Measurements from ENCODE around the gene CD300LF. TPM values are rescaled to one million over a fixed set of nuclear protein-coding genes. Genes with fewer than 3 reads are reported as not detected.

The CD300LF gene
- total RNA-seq, 3 donors from 2014 or later (not counting 1 experiment from before 2014, with no cell fraction given): 1.9 to 10.6 (median 8.7) TPM

GRCh38 chr17:74749279-74750038 lies 36.7 kb upstream of the CD300LF start:
- TF ChIP-seq, protein P1, sequence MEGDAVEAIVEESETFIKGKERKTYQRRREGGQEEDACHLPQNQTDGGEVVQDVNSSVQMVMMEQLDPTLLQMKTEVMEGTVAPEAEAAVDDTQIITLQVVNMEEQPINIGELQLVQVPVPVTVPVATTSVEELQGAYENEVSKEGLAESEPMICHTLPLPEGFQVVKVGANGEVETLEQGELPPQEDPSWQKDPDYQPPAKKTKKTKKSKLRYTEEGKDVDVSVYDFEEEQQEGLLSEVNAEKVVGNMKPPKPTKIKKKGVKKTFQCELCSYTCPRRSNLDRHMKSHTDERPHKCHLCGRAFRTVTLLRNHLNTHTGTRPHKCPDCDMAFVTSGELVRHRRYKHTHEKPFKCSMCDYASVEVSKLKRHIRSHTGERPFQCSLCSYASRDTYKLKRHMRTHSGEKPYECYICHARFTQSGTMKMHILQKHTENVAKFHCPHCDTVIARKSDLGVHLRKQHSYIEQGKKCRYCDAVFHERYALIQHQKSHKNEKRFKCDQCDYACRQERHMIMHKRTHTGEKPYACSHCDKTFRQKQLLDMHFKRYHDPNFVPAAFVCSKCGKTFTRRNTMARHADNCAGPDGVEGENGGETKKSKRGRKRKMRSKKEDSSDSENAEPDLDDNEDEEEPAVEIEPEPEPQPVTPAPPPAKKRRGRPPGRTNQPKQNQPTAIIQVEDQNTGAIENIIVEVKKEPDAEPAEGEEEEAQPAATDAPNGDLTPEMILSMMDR (IDR thresholded peaks at IDR 0.05): no peak
- H3K27me3 Mint-ChIP-seq (ENCODE audit: low read depth in 2 of 2): no peaks in the 10 kb centered on the region
- Histone ChIP-seq H3K4me1 (ENCODE audit: control insufficient read depth, insufficient read depth, low read length) (peaks cover 79% of the 10 kb centered on the region), H3K27me3 (ENCODE audit: control insufficient read depth, insufficient read depth, low read length) (no peaks in the 10 kb centered on the region), H3K36me3 (ENCODE audit: control insufficient read depth, insufficient read depth, low read length) (peaks cover 14% of the 10 kb centered on the region), H3K27ac (ENCODE audit: low read length) (peak overlapping the region; percentile 30), H3K4me3 (ENCODE audit: low read length) (peak overlapping the region; percentile 64), H3K9me3 (ENCODE audit: control insufficient read depth, insufficient read depth, low read length) (no peaks in the 10 kb centered on the region)
- peak overlapping the region; percentile 92 to 93 for H3K27ac Mint-ChIP-seq
- DNase-seq (peak in 1 of 2 donors; percentile 59), ATAC-seq (no peak)
- intact Hi-C loops (cut with micrococcal nuclease): loop anchor here (2.0 kb wide), 1 partner anchor 15 kb away; no protein-coding TSS in a partner anchor
- no peaks in the 10 kb centered on the region for H3K9me3 Mint-ChIP-seq
- peaks cover 48 to 70% of the 10 kb centered on the region in 2 donors for H3K4me1 Mint-ChIP-seq
- under 1% methylated on average over 46 of the region's 46 CpGs for WGBS (ENCODE audit: insufficient coverage)
- no peaks in the 10 kb centered on the region for H3K36me3 Mint-ChIP-seq
- peak overlapping the region; percentile 99 for H3K4me3 Mint-ChIP-seq

GRCh38 chr17:74748529-74749278 lies 36.0 kb upstream of the CD300LF start, which contains the start of gene NHERF1:
NHERF1 (plus strand) TSS chr17:74748628; CDS start chr17:74748847, 219 bp downstream.
- Histone ChIP-seq H3K27ac (ENCODE audit: low read length) (peak within 1 kb of the TSS; percentile 42), H3K27me3 (ENCODE audit: control insufficient read depth, insufficient read depth, low read length) (no peaks in the 10 kb centered on the region), H3K36me3 (ENCODE audit: control insufficient read depth, insufficient read depth, low read length) (peaks cover 20% of the 10 kb centered on the region), H3K9me3 (ENCODE audit: control insufficient read depth, insufficient read depth, low read length) (no peaks in the 10 kb centered on the region), H3K4me1 (ENCODE audit: control insufficient read depth, insufficient read depth, low read length) (peaks cover 79% of the 10 kb centered on the region), H3K4me3 (ENCODE audit: low read length) (peak within 1 kb of the TSS; percentile 64)
- no peaks in the 10 kb centered on the region for H3K27me3 Mint-ChIP-seq (ENCODE audit: low read depth in 2 of 2)
- peaks cover 48 to 70% of the 10 kb centered on the region in 2 donors for H3K4me1 Mint-ChIP-seq
- H3K27ac Mint-ChIP-seq: peak within 1 kb of the TSS; percentile 92 to 93
- intact Hi-C loops (cut with micrococcal nuclease): no loop called here
- DNase-seq: peak; percentile 96
- H3K36me3 Mint-ChIP-seq: no peaks in the 10 kb centered on the region
- H3K9me3 Mint-ChIP-seq: no peaks in the 10 kb centered on the region
- ATAC-seq: peak; percentile 84 to 97 (median 88)
- peak within 1 kb of the TSS; percentile 99 for H3K4me3 Mint-ChIP-seq
- TF ChIP-seq, protein P1 (IDR thresholded peaks at IDR 0.05): no peak
- WGBS (ENCODE audit: insufficient coverage): under 1% methylated on average over 90 of the region's 90 CpGs

DNA sequence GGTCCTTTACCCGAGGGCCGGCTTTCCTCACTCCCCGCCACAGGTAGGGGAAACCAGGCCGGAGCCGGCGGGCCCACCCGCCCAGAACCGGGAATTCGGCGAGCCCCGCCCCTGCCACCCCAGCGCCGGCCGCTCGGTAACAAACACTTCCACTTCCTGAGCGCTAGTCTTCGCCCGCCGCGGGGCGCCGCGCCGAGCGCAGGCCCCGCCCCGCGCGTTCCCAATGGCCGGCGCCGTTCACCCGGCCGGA lies 35.5 kb upstream of the CD300LF start:
- H3K4me1 ChIP-seq (ENCODE audit: control insufficient read depth, insufficient read depth, low read length): peaks cover 79% of the 10 kb centered on the region
- Mint-ChIP-seq H3K27me3 (ENCODE audit: low read depth in 2 of 2) (no peaks in the 10 kb centered on the region), H3K9me3 (no peaks in the 10 kb centered on the region), H3K36me3 (no peaks in the 10 kb centered on the region), H3K4me1 (peaks cover 51 to 70% of the 10 kb centered on the region in 2 donors), H3K4me3 (peak overlapping the region; percentile 99), H3K27ac (peak overlapping the region in 1 of 2 donors; percentile 92)
- H3K27me3 ChIP-seq (ENCODE audit: control insufficient read depth, insufficient read depth, low read length): no peaks in the 10 kb centered on the region
- peak overlapping the region; percentile 50 for H3K4me3 ChIP-seq (ENCODE audit: low read length)
- TF ChIP-seq, protein P1 (IDR thresholded peaks at IDR 0.05): no peak
- H3K27ac ChIP-seq (ENCODE audit: low read length): peak overlapping the region; percentile 42
- WGBS (ENCODE audit: insufficient coverage): 0% methylated on average over 34 of the region's 34 CpGs
- no peak for DNase-seq
- H3K36me3 ChIP-seq (ENCODE audit: control insufficient read depth, insufficient read depth, low read length): peaks cover 23% of the 10 kb centered on the region
- intact Hi-C loops (cut with micrococcal nuclease): no loop called here
- no peaks in the 10 kb centered on the region for H3K9me3 ChIP-seq (ENCODE audit: control insufficient read depth, insufficient read depth, low read length)
- ATAC-seq: no peak
